IPS-18c (cell line): ENCODE results near the gene IL17RC.
A peak's percentile ranks its signal among the peaks of the same experiment; 100 is the strongest.
"Not testable (repeated sequence)": the region's sequence is repeated elsewhere in the genome, so short reads cannot be mapped to it uniquely, and the experiment has no call there.

Experiments
- H3K4me3 ChIP-seq: 2 replicates; pipeline ENCODE4 v1.7.0; 2013; ENCODE audit warnings: low read depth, mild to moderate bottlenecking, low read length, moderate library complexity; ENCODE audit not compliant: insufficient read depth
- H3K9me3 ChIP-seq: one replicate; pipeline ENCODE4 v1.6.1; 2013; ENCODE audit warnings: mild to moderate bottlenecking, low read length, moderate library complexity; ENCODE audit not compliant: control insufficient read depth, insufficient read depth

IL17RC gene

DNA sequence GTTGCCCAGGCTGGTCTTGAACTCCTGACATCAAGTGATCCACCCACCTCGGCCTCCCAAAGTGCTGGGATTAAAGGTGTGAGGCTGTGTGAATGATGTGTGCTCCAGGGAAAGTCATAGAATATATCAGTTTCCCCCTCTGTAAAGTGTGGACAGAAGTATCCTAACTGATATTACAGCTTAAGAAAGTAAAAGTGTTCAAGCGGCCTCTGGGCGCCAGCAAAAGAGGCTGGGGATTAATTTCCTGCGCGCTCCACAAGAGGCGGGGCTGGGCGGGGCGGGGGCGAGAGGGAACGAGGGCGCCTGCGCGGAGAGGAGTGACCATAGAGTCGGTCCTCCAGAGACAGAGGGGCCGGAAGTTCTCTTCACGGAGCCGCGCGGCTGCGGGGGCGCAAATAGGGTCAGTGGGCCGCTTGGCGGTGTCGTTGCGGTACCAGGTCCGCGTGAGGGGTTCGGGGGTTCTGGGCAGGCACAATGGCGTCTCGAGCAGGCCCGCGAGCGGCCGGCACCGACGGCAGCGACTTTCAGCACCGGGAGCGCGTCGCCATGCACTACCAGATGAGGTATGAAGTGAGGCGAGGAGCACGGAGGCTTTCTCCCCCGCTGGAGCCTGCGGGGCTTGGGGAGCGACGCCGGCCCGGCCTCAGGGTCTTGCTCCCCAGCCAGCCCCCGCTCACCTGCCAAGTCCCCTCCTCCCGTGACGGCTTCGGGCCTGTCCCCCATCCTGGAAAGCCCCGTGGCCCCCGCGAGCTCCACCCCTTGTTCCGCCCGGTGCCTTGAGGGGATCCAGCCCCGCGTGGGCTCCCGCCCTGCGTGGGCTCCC lies 26.4 kb upstream of the IL17RC start, which contains the start of gene JAGN1:
JAGN1 (plus strand) TSS at position 362 of the 823 bp plus-strand sequence; CDS start at position 475, 113 bp downstream.
- Histone ChIP-seq H3K9me3 (no peaks in the 10 kb centered on the region), H3K4me3 (peak within 1 kb of the TSS; percentile 98)

- H3K4me3 ChIP-seq, result peak overlapping the region; percentile 98
- H3K9me3 ChIP-seq, result no peaks in the 10 kb centered on the region
Measured at GRCh38 chr3:9891072-9891622, 25.8 kb upstream of the IL17RC start.

DNA sequence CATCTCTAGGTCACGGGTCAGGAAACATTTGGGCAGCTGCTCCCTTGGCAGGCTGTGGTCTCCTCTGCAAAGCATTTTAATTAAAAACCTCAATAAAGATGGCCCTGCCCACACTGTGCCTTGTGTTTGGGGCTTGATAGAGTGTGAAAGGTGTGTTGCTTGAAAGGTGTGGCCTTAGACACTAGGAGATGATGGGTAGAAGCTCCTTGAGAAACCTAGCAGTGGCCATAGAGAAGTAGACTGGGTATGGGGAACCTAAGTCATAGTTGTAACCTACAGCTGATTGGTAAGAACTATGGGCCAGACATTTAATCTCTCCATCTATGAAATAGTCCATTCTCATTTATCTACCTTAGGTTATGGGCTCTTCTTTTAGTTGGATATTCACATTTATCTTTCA lies 23.2 kb upstream of the IL17RC start:
- Histone ChIP-seq H3K4me3 (no peak overlapping the region), H3K9me3 (no peaks in the 10 kb centered on the region)

DNA sequence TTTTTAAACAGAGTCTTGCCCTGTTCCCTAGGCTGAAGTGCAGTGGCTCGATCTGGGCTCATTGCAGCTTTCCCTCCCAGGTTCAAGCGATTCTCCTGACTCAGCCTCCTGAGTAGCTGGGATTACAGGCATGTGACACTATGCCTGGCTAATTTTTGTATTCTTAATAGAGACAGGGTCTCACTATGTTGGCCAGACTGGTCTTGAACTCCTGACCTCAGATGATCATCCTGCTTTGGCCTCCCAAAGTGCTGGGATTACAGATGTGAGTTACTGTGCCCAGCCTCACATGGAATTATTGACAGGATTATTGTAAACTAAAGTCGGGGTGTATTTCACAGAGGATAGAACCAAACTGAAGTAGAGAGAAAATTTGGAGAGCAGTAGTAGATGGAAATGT lies 21.2 kb upstream of the IL17RC start:
- not testable (repeated sequence) for H3K4me3 ChIP-seq, H3K9me3 ChIP-seq

- H3K9me3 ChIP-seq, H3K4me3 ChIP-seq: not testable (repeated sequence)
Measured at GRCh38 chr3:9896755-9897407, 20.0 kb upstream of the IL17RC start.

DNA sequence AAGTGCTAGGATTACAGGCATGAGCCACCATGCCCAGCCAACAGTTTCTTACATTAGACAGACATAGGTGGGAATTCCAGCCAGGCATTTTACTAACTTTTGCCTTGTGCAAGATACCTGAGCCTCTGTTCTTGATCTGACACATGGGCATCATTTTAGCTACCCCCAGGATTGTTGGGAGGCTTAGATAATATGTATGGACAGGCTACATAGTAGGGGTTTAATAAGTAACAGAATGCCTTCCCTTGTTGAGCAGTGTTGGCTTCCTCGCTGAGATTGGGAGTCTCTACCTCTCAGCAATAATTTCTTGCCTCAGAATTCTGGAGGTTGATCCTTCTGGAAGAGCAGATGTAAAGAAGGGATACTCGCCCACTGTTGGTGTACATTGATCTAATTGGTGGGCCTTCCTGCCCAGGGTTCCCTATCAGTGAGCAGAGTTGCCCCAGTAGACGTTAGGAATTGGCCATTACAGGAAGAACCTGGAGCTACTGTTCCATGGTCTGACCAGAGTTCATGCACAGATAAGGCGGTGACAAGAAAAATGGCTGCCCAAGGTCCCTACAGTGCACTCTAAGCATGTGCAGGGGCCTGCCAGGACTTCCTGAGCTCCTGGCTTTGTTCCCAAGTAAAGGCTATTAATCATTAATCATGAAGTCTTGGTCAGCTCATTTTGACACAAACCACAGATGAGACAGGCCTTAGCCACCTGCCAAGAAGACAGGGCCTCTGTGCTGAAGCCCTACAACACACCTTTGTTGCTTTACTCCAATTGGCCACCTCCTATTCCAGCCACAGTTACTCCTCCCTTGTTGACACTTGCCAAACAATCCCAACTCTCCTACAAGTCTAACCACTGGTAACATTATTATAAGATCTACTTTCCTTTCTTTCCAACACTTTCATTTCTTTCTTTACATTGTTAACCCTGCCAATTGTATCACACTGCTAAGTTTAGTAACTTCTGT lies 19.2 kb upstream of the IL17RC start:
- Histone ChIP-seq H3K4me3 (no peak overlapping the region), H3K9me3 (no peaks in the 10 kb centered on the region)

DNA sequence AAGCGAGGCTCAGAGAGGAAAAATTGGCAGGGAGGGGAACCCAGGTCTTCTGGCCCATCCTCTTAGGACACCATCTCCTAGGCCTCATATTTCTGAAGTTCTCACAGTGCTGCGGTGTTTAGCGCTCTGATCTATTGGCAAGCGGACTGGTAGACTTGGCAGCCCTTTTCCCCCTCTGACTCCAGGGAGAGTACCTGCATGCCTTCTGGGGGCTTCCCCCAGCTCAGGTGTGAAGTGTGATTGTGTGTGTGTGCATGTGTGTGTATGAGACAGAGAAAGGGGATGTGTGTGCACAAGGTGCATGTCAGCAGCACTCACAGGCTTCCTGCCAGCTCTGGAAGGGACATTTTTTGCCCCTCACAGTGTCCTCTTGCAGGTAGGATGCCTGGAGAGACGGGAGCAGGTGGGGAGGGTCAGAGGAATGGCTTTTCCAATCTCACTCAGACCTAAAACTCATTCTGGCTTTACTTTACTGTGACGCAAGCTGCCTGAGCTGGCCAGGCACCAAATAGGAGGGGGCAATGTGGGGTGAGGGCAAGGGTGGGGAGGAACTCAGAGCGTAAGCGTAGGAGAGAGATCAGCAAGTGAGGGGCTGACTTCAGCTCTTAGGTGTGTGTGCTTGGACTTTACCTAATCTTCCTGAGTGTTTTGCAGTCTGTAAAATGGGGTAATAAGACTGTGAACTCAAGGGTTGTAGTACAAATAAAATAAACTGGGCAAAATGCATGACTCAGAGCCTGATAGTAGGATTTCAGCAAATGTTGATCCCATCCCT lies 18.2 kb upstream of the IL17RC start:
- Histone ChIP-seq H3K4me3 (no peak overlapping the region), H3K9me3 (no peaks in the 10 kb centered on the region)

DNA sequence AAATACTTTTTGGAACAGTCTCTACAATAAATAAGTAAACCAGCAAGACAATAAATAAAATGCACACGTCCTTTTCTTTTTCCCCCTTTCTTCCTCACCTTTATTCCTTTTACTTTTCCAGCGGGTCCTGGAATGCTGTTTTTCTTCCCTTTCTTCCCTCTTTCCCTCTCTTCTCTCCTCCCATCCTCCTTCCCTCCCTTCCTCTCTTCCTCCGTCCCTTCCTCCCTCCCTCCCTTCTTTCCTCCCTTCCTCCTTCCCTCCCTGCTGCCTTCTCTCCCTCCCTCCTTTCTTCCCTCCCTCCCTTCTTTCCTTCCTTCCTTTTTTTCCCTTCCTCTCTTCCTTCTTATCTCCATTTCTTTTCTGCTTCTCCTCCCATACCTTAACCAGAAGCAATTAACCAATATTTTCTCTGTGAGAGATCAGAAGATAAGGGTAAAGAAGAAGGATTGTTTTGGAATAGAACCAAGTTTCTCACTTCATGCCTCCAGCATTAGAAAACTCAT lies 17.6 kb upstream of the IL17RC start:
- no peak overlapping the region for H3K4me3 ChIP-seq
- no peaks in the 10 kb centered on the region for H3K9me3 ChIP-seq

GRCh38 chr3:9900965-9901415 lies 15.9 kb upstream of the IL17RC start:
- not testable (repeated sequence) for H3K9me3 ChIP-seq, H3K4me3 ChIP-seq

GRCh38 chr3:9901967-9902366 lies 14.9 kb upstream of the IL17RC start:
- no peak overlapping the region for H3K4me3 ChIP-seq
- no peaks in the 10 kb centered on the region for H3K9me3 ChIP-seq

- peak within 1 kb of the TSS; percentile 15; the same call in 1 of the 2 replicates for H3K4me3 ChIP-seq
- no peaks in the 10 kb centered on the region for H3K9me3 ChIP-seq
Measured at GRCh38 chr3:9902372-9903237, 14.3 kb upstream of the IL17RC start, which contains the start of gene IL17RE. IL17RE (plus strand) TSS chr3:9902848; CDS start chr3:9902933, 85 bp downstream.

- H3K4me3 ChIP-seq, result no peak overlapping the region
- no peaks in the 10 kb centered on the region for H3K9me3 ChIP-seq
Measured at GRCh38 chr3:9903238-9903624, 13.7 kb upstream of the IL17RC start.

DNA sequence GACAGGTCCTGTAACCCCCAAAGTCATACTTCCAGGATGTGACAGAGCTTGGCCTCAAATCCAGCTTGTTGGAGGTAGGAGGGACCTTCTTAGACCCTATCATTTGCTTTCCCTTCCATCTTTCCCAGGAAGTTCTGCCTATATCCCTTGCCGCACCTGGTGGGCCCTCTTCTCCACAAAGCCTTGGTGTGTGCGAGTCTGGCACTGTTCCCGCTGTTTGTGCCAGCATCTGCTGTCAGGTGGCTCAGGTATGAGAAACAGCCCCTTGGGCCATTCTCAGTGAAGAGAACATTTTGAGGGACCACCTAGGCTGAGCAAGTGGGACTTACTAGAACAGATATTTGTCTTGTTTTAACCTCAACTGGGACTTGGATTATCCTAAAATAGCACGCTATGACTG lies 13.0 kb upstream of the IL17RC start:
- no peaks in the 10 kb centered on the region for H3K9me3 ChIP-seq
- H3K4me3 ChIP-seq, result no peak overlapping the region

DNA sequence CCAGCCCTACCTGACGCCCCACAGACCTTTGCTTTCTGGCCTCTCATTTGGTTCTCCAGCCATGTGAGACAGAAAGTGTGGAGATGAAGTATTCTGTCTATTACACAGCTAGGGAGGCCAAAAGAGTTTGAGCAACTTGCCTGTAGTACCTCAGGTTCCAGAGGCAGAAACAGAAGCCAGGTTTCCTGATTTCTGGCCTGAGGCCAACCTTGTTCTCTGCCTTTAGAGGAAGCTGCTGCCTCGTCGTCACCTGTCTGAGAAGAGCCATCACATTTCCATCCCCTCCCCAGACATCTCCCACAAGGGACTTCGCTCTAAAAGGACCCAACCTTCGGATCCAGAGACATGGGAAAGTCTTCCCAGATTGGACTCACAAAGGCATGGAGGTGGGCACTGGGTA lies 10.4 kb upstream of the IL17RC start:
- no peaks in the 10 kb centered on the region for H3K9me3 ChIP-seq

DNA sequence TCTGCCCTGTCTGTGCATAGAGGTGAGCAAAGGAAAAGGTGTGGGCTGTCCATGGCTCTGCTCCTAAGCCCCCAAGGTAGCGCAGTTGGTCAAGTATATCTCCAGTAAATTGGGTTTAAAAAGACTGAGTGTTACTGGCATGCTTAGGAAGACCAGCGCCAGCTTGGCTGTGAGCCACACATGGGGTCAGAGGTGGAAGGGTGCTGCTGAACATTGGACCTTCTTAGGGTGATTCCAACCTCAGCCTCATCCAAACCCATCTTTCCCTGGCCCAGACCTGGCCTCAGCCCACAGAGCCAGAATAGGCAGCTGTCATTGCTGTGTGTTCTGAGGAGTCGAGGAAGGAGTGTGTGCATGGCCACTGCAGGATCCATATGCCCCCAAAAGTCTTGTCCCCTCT lies 8.6 kb upstream of the IL17RC start:
- Histone ChIP-seq H3K4me3 (no peak overlapping the region), H3K9me3 (no peaks in the 10 kb centered on the region)

More for the DNA sequence above, 10.4 kb upstream of the IL17RC start:
- no peak overlapping the region for H3K4me3 ChIP-seq
